ENCODE measurements around the gene INO80.

DNA sequence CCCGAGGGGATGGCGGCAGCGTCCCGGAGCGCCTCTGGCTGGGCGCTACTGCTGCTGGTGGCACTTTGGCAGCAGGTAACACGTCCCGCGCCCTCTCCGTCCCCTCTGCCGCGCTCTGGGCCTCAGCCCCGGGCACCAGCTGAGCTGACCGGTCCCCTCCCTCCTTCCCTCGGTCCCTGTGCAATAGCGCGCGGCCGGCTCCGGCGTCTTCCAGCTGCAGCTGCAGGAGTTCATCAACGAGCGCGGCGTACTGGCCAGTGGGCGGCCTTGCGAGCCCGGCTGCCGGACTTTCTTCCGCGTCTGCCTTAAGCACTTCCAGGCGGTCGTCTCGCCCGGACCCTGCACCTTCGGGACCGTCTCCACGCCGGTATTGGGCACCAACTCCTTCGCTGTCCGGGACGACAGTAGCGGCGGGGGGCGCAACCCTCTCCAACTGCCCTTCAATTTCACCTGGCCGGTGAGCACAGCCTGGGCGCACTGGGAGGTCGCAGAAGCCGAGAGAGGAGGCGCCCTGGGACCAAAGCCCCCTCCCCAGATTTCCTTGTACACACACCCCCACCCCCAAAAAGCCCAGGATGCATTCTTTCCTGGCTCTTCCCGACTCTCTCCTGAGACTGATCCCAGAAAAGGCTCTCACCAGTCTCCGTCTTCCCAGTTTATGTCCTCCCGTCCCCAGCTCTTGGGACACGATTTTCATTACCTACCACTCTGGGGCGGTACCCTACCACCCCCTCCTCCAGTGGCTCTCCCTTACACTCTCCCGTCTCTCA is 186.2 kb downstream of the INO80 start:
- TF ChIP-seq, protein P1, sequence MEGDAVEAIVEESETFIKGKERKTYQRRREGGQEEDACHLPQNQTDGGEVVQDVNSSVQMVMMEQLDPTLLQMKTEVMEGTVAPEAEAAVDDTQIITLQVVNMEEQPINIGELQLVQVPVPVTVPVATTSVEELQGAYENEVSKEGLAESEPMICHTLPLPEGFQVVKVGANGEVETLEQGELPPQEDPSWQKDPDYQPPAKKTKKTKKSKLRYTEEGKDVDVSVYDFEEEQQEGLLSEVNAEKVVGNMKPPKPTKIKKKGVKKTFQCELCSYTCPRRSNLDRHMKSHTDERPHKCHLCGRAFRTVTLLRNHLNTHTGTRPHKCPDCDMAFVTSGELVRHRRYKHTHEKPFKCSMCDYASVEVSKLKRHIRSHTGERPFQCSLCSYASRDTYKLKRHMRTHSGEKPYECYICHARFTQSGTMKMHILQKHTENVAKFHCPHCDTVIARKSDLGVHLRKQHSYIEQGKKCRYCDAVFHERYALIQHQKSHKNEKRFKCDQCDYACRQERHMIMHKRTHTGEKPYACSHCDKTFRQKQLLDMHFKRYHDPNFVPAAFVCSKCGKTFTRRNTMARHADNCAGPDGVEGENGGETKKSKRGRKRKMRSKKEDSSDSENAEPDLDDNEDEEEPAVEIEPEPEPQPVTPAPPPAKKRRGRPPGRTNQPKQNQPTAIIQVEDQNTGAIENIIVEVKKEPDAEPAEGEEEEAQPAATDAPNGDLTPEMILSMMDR (conservative IDR thresholded peaks at IDR 0.05; ENCODE audit: low read depth, low read length): no peak
- TF ChIP-seq EZH2 (IDR thresholded peaks at IDR 0.05; ENCODE audit: borderline replicate concordance, low read depth, low read length, poor library complexity, severe bottlenecking): no peak

Data from A673 (cell line).